Choroid plexus epithelial cell (primary cell): Measurements from ENCODE around the gene KRT6A.

Experiments
- DNase-seq: peaks from one replicate; pipeline ENCODE4 v3.0.0-alpha.2; 2010; ENCODE audit warnings: low read depth
- H3K4me3 ChIP-seq: 2 replicates; pipeline ENCODE4 v1.5.1; 2011; ENCODE audit warnings: low read depth, mild to moderate bottlenecking, control low read depth, low read length, moderate library complexity
- CTCF ChIP-seq: conservative IDR thresholded peaks from 2 replicates; pipeline ENCODE4 v1.5.1; 2011; ENCODE audit warnings: low read depth, mild to moderate bottlenecking, control low read depth, inconsistent platforms, low read length, moderate library complexity

The KRT6A gene

GRCh38 chr12:52535574-52535973 lies 42.5 kb upstream of the KRT6A start:
- no peak overlapping the region for H3K4me3 ChIP-seq
- no peak for TF ChIP-seq CTCF
- DNase-seq = no peak

- H3K4me3 ChIP-seq = no peak overlapping the region
- no peak for DNase-seq
- TF ChIP-seq CTCF = no peak
These were observed 41.4 kb upstream of the KRT6A start for GRCh38 chr12:52534482-52534881.

- no peak for TF ChIP-seq CTCF
- H3K4me3 ChIP-seq = no peak overlapping the region
- no peak for DNase-seq
These were observed 40.8 kb upstream of the KRT6A start for GRCh38 chr12:52533686-52534470.

GRCh38 chr12:52532636-52533035 lies 39.6 kb upstream of the KRT6A start:
- TF ChIP-seq CTCF = no peak
- no peak for DNase-seq
- no peak overlapping the region for H3K4me3 ChIP-seq

GRCh38 chr12:52531566-52532300 lies 38.7 kb upstream of the KRT6A start:
- no peak for TF ChIP-seq CTCF
- DNase-seq = no peak

GRCh38 chr12:52530905-52531304 lies 37.8 kb upstream of the KRT6A start:
- no peak for TF ChIP-seq CTCF
- no peak overlapping the region for H3K4me3 ChIP-seq
- no peak for DNase-seq

More at GRCh38 chr12:52531566-52532300, 38.7 kb upstream of the KRT6A start:
- H3K4me3 ChIP-seq = no peak overlapping the region
